ENCODE results near the gene MAP2K6.

- TF ChIP-seq POLR2A (IDR thresholded peaks at IDR 0.05) (no peak), CTCF (IDR thresholded peaks at IDR 0.05 in 8 of 11, conservative IDR thresholded peaks at IDR 0.05 in 3 of 11) (no peak), POLR2AphosphoS5 (IDR thresholded peaks at IDR 0.05) (no peak)
Observed at GRCh38 chr17:69417545-69418483, 3.3 kb downstream of the MAP2K6 start.

All from spleen (tissue), 7 donors.